Neural cell (in vitro differentiated cells): Measurements from ENCODE around the gene IL1RAPL2. TPM values are rescaled to one million over a fixed set of nuclear protein-coding genes. Genes with fewer than 3 reads are reported as not detected.

Experiments
- H2AFZ ChIP-seq: fragments of 200-600, 300-800 bp; sonication (generic), shearing (Covaris generic); 2 replicates; pipeline ENCODE4 v1.6.0; 2014; ENCODE audit warnings: low read depth, mild to moderate bottlenecking, antibody characterized with exemption, low read length, moderate library complexity
- H3F3A ChIP-seq: fragments of 200-600 bp; shearing (Covaris generic); 2 replicates; pipeline ENCODE4 v1.6.1; 2016; ENCODE audit warnings: mild to moderate bottlenecking, moderate library complexity, mixed read lengths, antibody characterized with exemption, low read length; ENCODE audit not compliant: insufficient read depth, poor library complexity, severe bottlenecking
- H3K27ac ChIP-seq: fragments of 200-600, 300-800 bp; sonication (generic), shearing (Covaris generic); 2 replicates; pipeline ENCODE4 v1.5.1; 2014; ENCODE audit warnings: mild to moderate bottlenecking, low read length, moderate library complexity
- H3K27me3 ChIP-seq: fragments of 300-800, 200-600 bp; sonication (generic), shearing (Covaris generic); 2 replicates; pipeline ENCODE4 v1.6.0; 2014; ENCODE audit warnings: mild to moderate bottlenecking, low read depth, low read length, moderate library complexity; ENCODE audit not compliant: insufficient read depth
- H3K36me3 ChIP-seq: fragments of 300-800, 200-600 bp; sonication (generic), shearing (Covaris generic); 2 replicates; pipeline ENCODE4 v1.5.1; 2014; ENCODE audit warnings: mild to moderate bottlenecking, antibody characterized with exemption, low read length, moderate library complexity; ENCODE audit not compliant: insufficient read depth
- H3K4me2 ChIP-seq: fragments of 300-800, 200-600 bp; sonication (generic), shearing (Covaris generic); 2 replicates; pipeline ENCODE4 v1.6.0; 2014; ENCODE audit warnings: mild to moderate bottlenecking, low read length
- H3K4me3 ChIP-seq: fragments of 300-800, 200-600 bp; sonication (generic), shearing (Covaris generic); 2 replicates; pipeline ENCODE4 v1.5.1; 2014; ENCODE audit warnings: mild to moderate bottlenecking, low read length, moderate library complexity
- H3K79me2 ChIP-seq: fragments of 200-600 bp; shearing (Covaris generic); replicated peaks from 2 replicates; pipeline ENCODE4 v1.6.0; 2014; ENCODE audit warnings: mild to moderate bottlenecking, low read length, moderate library complexity; ENCODE audit not compliant: insufficient read depth
- H3K9ac ChIP-seq: fragments of 300-800, 200-600 bp; sonication (generic), shearing (Covaris generic); 2 replicates; pipeline ENCODE4 v1.6.1; 2016; ENCODE audit warnings: mild to moderate bottlenecking, low read length, mixed read lengths
- H3K9me2 ChIP-seq: fragments of 200-600 bp; shearing (Covaris generic); 2 replicates; pipeline ENCODE4 v1.6.1; 2016; ENCODE audit warnings: mild to moderate bottlenecking, low read length, mixed read lengths; ENCODE audit not compliant: insufficient read depth
- H3K9me3 ChIP-seq: fragments of 200-600, 300-800 bp; sonication (generic), shearing (Covaris generic); 2 replicates; pipeline ENCODE4 v1.6.1; 2016; ENCODE audit warnings: mild to moderate bottlenecking, mixed run types, low read length, moderate library complexity, mixed read lengths
- H4K20me1 ChIP-seq: fragments of 200-600 bp; shearing (Covaris generic); 2 replicates; pipeline ENCODE4 v1.6.1; 2016; ENCODE audit warnings: mild to moderate bottlenecking, mixed run types; ENCODE audit not compliant: insufficient read depth
- CTCF ChIP-seq: fragments of 450-650 bp; IDR thresholded peaks from 2 replicates; pipeline ENCODE4 v1.5.1; 2014; ENCODE audit warnings: antibody characterized with exemption, mild to moderate bottlenecking, moderate library complexity; ENCODE audit not compliant: poor library complexity, severe bottlenecking
- EP300 ChIP-seq: fragments of 450-650 bp; conservative IDR thresholded peaks from 2 replicates; pipeline ENCODE4 v1.6.1; 2014; ENCODE audit warnings: antibody characterized with exemption, mild to moderate bottlenecking, moderate library complexity; ENCODE audit not compliant: poor library complexity, severe bottlenecking
- EZH2 ChIP-seq: fragments of 200-600, 300-800 bp; shearing (Covaris generic), sonication (generic); IDR thresholded peaks from 2 replicates; pipeline ENCODE4 v1.6.1; 2014; ENCODE audit warnings: antibody characterized with exemption, low read length, borderline replicate concordance, mild to moderate bottlenecking; ENCODE audit not compliant: insufficient read depth, poor library complexity, severe bottlenecking
- MXI1 ChIP-seq: fragments of 450-650 bp; conservative IDR thresholded peaks from 2 replicates; pipeline ENCODE4 v1.6.1; 2014; ENCODE audit warnings: antibody characterized with exemption, mild to moderate bottlenecking; ENCODE audit not compliant: poor library complexity, severe bottlenecking
- POLR2AphosphoS5 ChIP-seq: IDR thresholded peaks from 2 replicates; pipeline ENCODE4 v1.6.1; 2012
- RAD21 ChIP-seq: fragments of 450-650 bp; conservative IDR thresholded peaks from 2 replicates; pipeline ENCODE4 v1.6.1; 2014; ENCODE audit warnings: antibody characterized with exemption, mild to moderate bottlenecking, moderate library complexity
- REST ChIP-seq: IDR thresholded peaks from 2 replicates; pipeline ENCODE4 v1.6.1; 2012; ENCODE audit warnings: borderline replicate concordance
- SMC3 ChIP-seq: fragments of 450-650 bp; conservative IDR thresholded peaks from 2 replicates; pipeline ENCODE4 v1.6.1; 2014; ENCODE audit warnings: antibody characterized with exemption, mild to moderate bottlenecking, moderate library complexity; ENCODE audit not compliant: poor library complexity
- TAF1 ChIP-seq: IDR thresholded peaks from 2 replicates; pipeline ENCODE4 v1.6.1; 2012; ENCODE audit warnings: low read depth
- polyA plus RNA-seq: library from polyadenylated mRNA; depleted of rRNA; stranded (reverse); fragments of >200 nt; gene quantifications from 2 replicates; pipeline ENCODE4 v1.2.3, GENCODE V29; 2014

The IL1RAPL2 gene
- polyA plus RNA-seq, 1 donor from 2014 or later: not detected

GRCh38 chrX:105349476-105349875 lies 783.5 kb downstream of the IL1RAPL2 start:
- TF ChIP-seq REST (no peak), CTCF (no peak), POLR2AphosphoS5 (no peak), MXI1 (no peak), RAD21 (no peak), EZH2 (no peak), EP300 (no peak), TAF1 (no peak)
- no peaks in the 10 kb centered on the region for H3K9me3 ChIP-seq
- no peaks in the 10 kb centered on the region for H3K9me2 ChIP-seq
- H3K27ac ChIP-seq: no peak overlapping the region
- H4K20me1 ChIP-seq: no peaks in the 10 kb centered on the region
- no peak overlapping the region for H3K9ac ChIP-seq
- no peaks in the 10 kb centered on the region for H3K36me3 ChIP-seq
- H3K79me2 ChIP-seq: no peaks in the 10 kb centered on the region
- no peaks in the 10 kb centered on the region for H3F3A ChIP-seq
- H2AFZ ChIP-seq: no peak overlapping the region
- H3K4me2 ChIP-seq: no peak overlapping the region
- no peak overlapping the region for H3K4me3 ChIP-seq
- H3K27me3 ChIP-seq: no peaks in the 10 kb centered on the region

GRCh38 chrX:105375816-105376215 lies 809.8 kb downstream of the IL1RAPL2 start:
- no peak overlapping the region for H3K4me3 ChIP-seq

More at GRCh38 chrX:105375816-105376215, 809.8 kb downstream of the IL1RAPL2 start:
- H3K9me3 ChIP-seq: no peaks in the 10 kb centered on the region
- no peaks in the 10 kb centered on the region for H4K20me1 ChIP-seq
- no peaks in the 10 kb centered on the region for H3K9me2 ChIP-seq
- H3K9ac ChIP-seq: no peak overlapping the region
- no peaks in the 10 kb centered on the region for H3K36me3 ChIP-seq
- no peak for TF ChIP-seq EZH2
- no peak for TF ChIP-seq SMC3
- no peak for TF ChIP-seq EP300
- TF ChIP-seq POLR2AphosphoS5: no peak
- TF ChIP-seq MXI1: no peak
- no peak for TF ChIP-seq RAD21
- no peak for TF ChIP-seq TAF1
- no peak for TF ChIP-seq CTCF
- no peak for TF ChIP-seq REST
- no peak overlapping the region for H3K27ac ChIP-seq
- no peaks in the 10 kb centered on the region for H3F3A ChIP-seq
- H2AFZ ChIP-seq: no peak overlapping the region
- no peak overlapping the region for H3K4me2 ChIP-seq
- H3K79me2 ChIP-seq: no peaks in the 10 kb centered on the region
- no peaks in the 10 kb centered on the region for H3K27me3 ChIP-seq
